NOMO-1 treated with DMSO at 0.1 percent for 48 hours (cell line): ENCODE measurements around the gene ZDHHC14.
"Not testable (repeated sequence)": the region's sequence is repeated elsewhere in the genome, so short reads cannot be mapped to it uniquely, and the experiment has no call there.

Experiments used
- DNase-seq: peaks from one replicate; lab custom pipeline; 2025; ENCODE audit not compliant: unreplicated experiment; lab: John Stamatoyannopoulos, UW

Gene ZDHHC14

GRCh38 chr6:157405986-157406385 lies 25.0 kb downstream of the ZDHHC14 start:
- no peak for DNase-seq

DNA sequence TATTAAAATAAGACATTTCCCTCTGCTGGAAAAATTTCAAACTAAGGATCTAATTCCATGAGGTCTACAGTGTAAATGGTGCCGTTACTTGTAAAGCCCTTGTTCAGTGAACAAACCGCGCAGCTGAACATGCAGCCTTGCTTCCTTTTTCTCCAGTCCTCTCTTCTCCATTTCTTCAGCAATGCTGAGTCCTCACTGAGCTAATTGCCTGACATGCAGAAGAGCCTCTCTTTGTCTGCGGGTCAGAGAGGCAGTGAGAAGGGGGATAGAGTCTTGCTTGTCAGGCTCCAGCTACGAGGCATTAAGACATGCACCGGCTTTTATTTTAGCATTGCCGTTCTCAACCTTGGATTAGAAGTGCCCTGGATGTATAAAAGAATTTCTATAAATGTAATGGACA lies 25.7 kb downstream of the ZDHHC14 start:
- peak; percentile 46 for DNase-seq

- no peak for DNase-seq
Measured at GRCh38 chr6:157407646-157408045, 26.7 kb downstream of the ZDHHC14 start.

DNA sequence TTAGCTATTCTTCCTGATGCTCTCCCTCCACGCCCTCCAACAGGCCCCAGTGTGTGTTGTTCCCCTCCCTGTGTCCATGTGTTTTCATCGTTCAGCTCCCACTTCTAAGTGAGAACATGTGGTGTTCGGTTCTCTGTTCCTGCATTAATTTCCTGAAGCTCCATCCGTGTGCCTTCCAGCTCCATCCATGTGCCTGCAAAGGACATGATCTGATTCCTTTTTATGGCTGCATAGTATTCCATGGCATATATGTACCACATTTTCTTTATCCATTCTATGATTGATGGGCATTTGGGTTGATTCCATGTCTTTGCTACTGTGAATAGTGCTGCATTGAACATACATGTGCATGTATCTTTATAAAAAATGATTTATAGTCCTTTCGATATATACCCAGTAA lies 27.4 kb downstream of the ZDHHC14 start:
- DNase-seq = not testable (repeated sequence)

DNA sequence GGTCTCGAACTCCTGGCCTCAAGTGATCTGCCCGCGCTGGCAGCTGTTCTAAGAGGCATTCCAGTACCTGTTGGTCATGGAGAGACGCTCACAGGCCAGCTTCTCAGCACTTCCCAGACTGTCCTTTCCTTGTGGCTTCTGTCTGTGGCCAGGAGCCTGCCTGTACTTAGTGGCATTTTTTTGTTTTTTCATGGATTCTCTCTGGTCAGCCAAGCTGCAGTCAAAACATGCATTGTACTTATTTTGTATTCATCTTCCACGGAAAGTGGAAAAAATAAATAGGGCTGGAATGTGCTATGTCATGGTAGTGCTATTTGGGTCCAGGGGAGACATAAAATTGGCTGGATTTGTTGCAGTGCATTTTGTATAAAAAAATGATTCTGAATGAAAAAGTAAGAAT lies 29.1 kb downstream of the ZDHHC14 start:
- no peak for DNase-seq

DNA sequence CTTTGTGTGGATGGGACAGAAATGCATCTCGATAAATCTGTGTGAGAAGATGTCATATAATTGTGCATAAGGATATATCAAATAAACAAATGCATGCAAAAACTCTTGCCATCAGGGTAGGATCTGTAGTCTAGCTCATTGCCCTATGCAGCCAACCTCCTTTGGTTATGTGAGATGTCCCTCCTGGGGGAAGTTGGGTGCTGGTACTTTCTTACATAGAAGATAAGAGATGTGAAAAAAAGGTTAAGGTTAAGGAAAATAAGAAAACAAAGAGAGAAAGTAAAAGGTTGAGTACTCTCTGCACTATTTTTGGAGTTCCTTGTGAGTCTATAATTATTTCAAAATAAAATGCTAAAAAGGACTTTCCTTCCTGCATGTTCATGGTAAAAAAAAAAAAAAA lies 30.4 kb downstream of the ZDHHC14 start:
- no peak for DNase-seq

- DNase-seq = no peak
Measured at GRCh38 chr6:157412791-157413190, 31.8 kb downstream of the ZDHHC14 start.

DNA sequence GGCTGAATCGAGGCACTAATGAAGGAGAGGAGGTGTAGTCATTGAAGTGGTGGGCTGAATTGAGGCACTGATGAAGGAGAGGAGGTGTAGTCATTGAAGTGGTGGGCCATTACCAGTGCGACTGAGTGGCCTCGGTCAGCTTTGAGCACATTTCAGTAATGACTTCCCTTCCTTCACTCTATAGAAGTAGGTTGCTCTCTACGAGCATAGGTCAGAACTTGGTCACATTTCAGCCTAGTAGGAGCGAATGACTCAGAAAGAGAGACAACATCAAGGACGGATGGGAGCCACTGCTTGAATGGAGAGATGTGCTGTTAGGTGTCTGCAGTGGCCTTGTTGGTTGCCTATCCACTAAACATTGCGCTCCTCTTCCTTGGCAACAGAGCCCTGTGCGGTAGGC lies 39.5 kb downstream of the ZDHHC14 start:
- no peak for DNase-seq

DNA sequence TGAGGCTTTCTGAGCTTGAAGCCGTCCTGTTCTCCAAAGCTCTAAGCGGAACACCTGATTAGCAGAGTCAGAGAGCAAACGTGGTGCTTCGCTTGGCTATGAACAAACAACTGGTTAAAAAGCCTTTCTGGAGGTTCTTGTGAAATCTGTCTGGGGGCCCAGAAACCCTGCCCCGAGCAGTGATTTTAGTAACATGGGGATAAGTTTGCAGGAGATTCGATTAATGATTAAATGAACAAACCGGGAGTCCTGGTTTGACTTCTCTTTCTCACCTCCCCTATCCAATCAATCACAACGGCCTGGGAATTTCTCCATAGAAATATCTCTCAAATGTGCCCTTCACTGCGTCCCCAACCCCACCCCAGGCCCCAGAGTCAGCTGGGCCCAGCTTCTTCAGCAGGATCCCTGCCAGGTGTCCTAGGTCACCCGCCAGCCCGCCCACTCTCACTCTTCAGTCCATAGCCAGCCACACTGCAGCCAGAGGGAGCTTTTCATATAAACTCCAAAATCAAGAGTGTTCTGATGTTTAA lies 43.6 kb downstream of the ZDHHC14 start:
- DNase-seq = no peak

- no peak for DNase-seq
Measured at GRCh38 chr6:157427969-157428368, 47.0 kb downstream of the ZDHHC14 start.

DNA sequence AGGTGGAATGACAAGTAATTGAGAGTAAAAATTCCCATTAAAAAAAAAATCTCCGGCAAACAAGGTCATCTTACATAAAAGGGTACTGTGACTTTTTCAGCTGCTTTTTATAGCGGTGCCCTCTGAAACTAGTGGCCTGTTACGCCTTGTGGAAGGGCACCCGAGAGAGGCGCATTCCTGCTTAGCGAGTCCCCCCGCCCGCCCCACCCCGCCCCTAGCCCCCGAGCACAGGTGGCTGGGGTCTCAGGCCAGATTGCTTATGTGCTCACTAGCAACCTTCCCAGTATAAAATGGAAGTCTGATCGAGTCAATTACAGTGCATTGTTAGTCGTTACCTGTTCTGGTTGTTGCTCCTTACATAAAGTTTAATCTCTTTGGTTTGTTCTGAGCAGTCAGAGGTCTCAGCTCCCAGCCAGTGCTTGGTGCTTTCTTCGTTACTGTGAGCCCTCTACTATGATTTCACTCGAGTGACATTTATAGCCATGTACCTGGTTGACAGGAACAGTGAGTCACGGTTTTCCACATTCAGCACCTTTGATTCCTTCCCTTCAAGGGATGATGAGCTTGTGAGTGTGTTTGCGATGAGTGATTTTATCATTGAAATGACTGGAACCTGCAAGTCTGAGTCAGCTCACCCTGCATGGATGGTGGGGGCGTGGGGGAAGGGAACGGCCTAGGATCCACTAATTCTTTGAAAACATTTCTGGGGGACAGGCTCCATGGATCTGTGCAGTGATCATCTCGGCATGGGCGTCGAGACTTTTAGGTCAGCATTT lies 47.6 kb downstream of the ZDHHC14 start:
- DNase-seq = no peak

GRCh38 chr6:157429248-157429647 lies 48.3 kb downstream of the ZDHHC14 start:
- no peak for DNase-seq

- DNase-seq = no peak
Measured at GRCh38 chr6:157430834-157431233, 49.8 kb downstream of the ZDHHC14 start.

GRCh38 chr6:157432231-157432891 lies 51.4 kb downstream of the ZDHHC14 start:
- no peak for DNase-seq

- DNase-seq = no peak
Measured at GRCh38 chr6:157432892-157433265, 51.9 kb downstream of the ZDHHC14 start.

DNA sequence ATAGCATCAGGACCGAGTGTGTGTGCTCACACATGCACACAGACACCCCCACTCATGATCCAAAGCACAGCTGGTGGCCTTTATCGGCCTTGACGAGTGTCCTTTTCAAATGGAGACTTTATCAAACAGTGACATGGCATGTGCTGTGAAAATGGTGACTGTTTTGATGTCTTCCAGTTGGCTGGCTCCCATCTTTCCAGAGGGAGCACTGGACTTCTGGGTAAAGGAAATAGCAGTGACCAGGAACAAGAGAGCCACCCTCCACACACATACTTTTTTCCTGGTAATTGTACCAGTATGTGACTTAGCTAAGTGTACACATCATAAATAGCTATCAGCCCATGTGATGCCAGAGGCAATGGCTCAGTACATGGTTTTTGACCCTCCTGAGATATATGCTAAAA lies 52.7 kb downstream of the ZDHHC14 start:
- DNase-seq = no peak

DNA sequence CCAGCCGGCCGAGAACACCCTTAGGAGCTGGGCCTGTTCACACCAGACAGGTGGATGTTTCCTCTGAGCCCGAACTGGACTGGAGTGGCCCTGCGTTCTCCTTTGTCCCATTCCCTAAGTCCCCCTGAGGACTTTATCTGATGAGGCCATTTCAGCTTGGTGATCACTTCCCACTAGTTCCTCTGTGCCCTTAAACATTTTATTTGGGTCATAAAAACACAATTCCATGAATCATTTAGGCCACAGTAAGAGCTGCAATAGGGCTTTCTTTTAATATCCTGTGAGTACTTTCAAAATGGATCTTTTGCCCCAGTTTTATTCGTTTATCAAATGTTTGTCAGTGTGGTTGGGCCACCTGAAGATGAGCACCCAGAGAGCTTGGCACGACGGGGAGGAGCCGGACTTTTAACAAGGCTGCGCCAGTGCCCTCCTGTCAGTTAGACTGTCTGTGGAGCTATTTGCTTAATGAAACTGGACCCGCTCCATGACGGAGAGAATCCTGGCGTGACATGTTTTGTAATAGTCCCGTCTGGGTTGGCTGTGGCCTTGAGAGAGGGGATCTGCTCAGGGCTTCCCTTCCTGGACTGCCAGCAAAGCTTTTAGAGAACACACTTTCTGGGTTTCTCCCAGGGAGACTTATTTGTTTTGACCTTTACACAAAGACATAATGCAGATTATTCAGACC lies 53.5 kb downstream of the ZDHHC14 start:
- no peak for DNase-seq

- DNase-seq = no peak
Measured at GRCh38 chr6:157436219-157436943, 55.4 kb downstream of the ZDHHC14 start.

DNA sequence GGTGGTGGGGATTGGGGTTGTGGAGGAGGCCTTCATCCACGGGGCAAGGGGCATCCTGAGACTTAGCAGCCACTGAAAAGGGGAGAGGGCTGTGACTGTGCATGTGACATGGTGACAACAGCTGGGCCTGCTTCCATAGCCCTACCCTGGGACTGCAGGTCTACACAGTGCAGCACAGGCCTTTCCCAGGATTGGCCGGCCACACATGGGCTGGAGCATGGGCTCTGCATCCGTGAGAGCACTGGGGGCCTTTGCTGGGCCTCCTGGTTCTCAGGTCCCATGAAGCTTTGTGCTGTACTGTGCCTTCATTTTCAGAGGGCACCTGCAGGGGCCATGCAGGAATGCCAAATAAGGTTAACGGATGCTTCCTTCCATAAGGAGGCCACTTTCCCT lies 56.0 kb downstream of the ZDHHC14 start:
- DNase-seq = no peak

GRCh38 chr6:157438611-157439111 lies 57.7 kb downstream of the ZDHHC14 start:
- DNase-seq = no peak

GRCh38 chr6:157440171-157440570 lies 59.2 kb downstream of the ZDHHC14 start:
- no peak for DNase-seq
